HepG2 (cell line): Measurements from ENCODE around the gene HSPB6. TPM values are rescaled to one million over a fixed set of nuclear protein-coding genes. Genes with fewer than 3 reads are reported as not detected.
A peak's percentile ranks its signal among the peaks of the same experiment; 100 is the strongest.
"Not testable (repeated sequence)": the region's sequence is repeated elsewhere in the genome, so short reads cannot be mapped to it uniquely, and the experiment has no call there.

Source experiments
- ATAC-seq: fragments of 200-7000 bp; cut with Tn5 transposase; 3 replicates; pipeline ENCODE4 v1.9.1; 2020; ENCODE audit warnings: mild to moderate bottlenecking, moderate library complexity
- BruUV-seq: library from RNA; stranded (reverse); fragments of 400-500 nt; replicated peaks from 2 replicates; lab custom pipeline; 2021; lab: Mats Ljungman, UMichigan
- CTCF ChIA-PET: fragments of 300-600 bp; formaldehyde crosslinking; extraction: SDS; loops from one replicate; lab custom pipeline; 2021; ENCODE audit warnings: low total read pairs, inconsistent platforms, low intra/inter-chr PET ratio; lab: Yijun Ruan, JAX
- POLR2A ChIA-PET: fragments of 350-600 bp; sonication (Branson Sonifier 250); formaldehyde crosslinking; loops from one replicate; lab custom pipeline; 2020; ENCODE audit warnings: antibody characterized with exemption, inconsistent platforms; lab: Yijun Ruan, JAX
- DNase-seq: peaks from one replicate; pipeline ENCODE4 v3.0.0-alpha.2; 2015; ENCODE audit warnings: low spot score
- FAIRE-seq: peaks from 3 replicates; lab custom pipeline; 2011; peaks lifted over from hg19 to GRCh38; lab: Jason Lieb, UNC
- H2AFZ ChIP-seq: one replicate; pipeline ENCODE4 v1.6.1; 2011; ENCODE audit warnings: low read length, inconsistent platforms
- H3K27ac ChIP-seq: fragments of 300-600 bp; 3 replicates; pipeline ENCODE4 v1.8.0; 2011; ENCODE audit warnings: mixed run types, mild to moderate bottlenecking, mixed read lengths, low read length, inconsistent platforms; ENCODE audit not compliant: insufficient read depth; ENCODE audit errors: extremely low read length
- H3K27me3 ChIP-seq, 2 experiments: fragments of 200-600 bp in 1 of 2; 2 replicates in 1 of 2; 3 replicates in 1 of 2; pipeline versions ENCODE4 v1.6.0 to v1.8.0; 2011; ENCODE audit warnings: low read length in 2 of 2, mild to moderate bottlenecking in 2 of 2, moderate library complexity in 2 of 2, inconsistent platforms in 1 of 2; ENCODE audit not compliant: insufficient read depth in 2 of 2, control insufficient read depth in 1 of 2
- H3K36me3 ChIP-seq, 2 experiments: fragments of 200-600 bp in 1 of 2; replicated peaks in 1 of 2; 2 replicates in 1 of 2; 3 replicates in 1 of 2; pipeline versions ENCODE4 v1.5.1 to v1.8.0; 2011; ENCODE audit warnings: low read length in 2 of 2, inconsistent platforms in 1 of 2; ENCODE audit not compliant: insufficient read depth in 2 of 2, control insufficient read depth in 1 of 2
- H3K4me1 ChIP-seq: 2 replicates; pipeline ENCODE4 v1.5.1; 2012; ENCODE audit warnings: low read length, inconsistent platforms; ENCODE audit not compliant: insufficient read depth
- H3K4me2 ChIP-seq: 2 replicates; pipeline ENCODE4 v1.6.0; 2011; ENCODE audit warnings: low read depth, low read length, inconsistent platforms
- H3K4me3 ChIP-seq, 3 experiments: fragments of 200-600 bp in 1 of 3; sonication (generic), shearing (Covaris generic) in 1 of 3; replicated peaks in 1 of 3; 2 replicates each; pipeline ENCODE4 v1.5.1; 2011 to 2016; ENCODE audit warnings: low read length in 3 of 3, inconsistent platforms in 2 of 3, low read depth in 2 of 3, mild to moderate bottlenecking in 2 of 3, control low read depth in 1 of 3, mixed read lengths in 1 of 3; ENCODE audit not compliant: insufficient read depth in 1 of 3
- H3K79me2 ChIP-seq: one replicate; pipeline ENCODE4 v1.6.1; 2011; ENCODE audit warnings: low read length, inconsistent platforms; ENCODE audit not compliant: insufficient read depth
- H3K9ac ChIP-seq: 2 replicates; pipeline ENCODE4 v1.6.0; 2011; ENCODE audit warnings: mild to moderate bottlenecking, low read depth, low read length, inconsistent platforms; ENCODE audit not compliant: insufficient read depth
- H3K9me3 ChIP-seq: 2 replicates; pipeline ENCODE4 v1.5.1; 2012; ENCODE audit warnings: mild to moderate bottlenecking, low read length
- H4K20me1 ChIP-seq: 2 replicates; pipeline ENCODE4 v1.6.0; 2011; ENCODE audit warnings: inconsistent platforms, mild to moderate bottlenecking, low read length, moderate library complexity; ENCODE audit not compliant: insufficient read depth
- AGO2 ChIP-seq: fragments of 200-400 bp; formaldehyde crosslinking; optimal IDR thresholded peaks from 2 replicates; pipeline ENCODE3; 2017; ENCODE audit warnings: mild to moderate bottlenecking, low read depth, low read length, moderate library complexity
- RBFOX2 ChIP-seq: fragments of 200-400 bp; formaldehyde crosslinking; IDR thresholded peaks from 2 replicates; pipeline ENCODE4 v1.6.1; 2017; ENCODE audit warnings: low read depth, mild to moderate bottlenecking, low read length
- TIGD3 ChIP-seq: sonication (generic); formaldehyde crosslinking; IDR thresholded peaks from 2 replicates; pipeline ENCODE4 v1.5.1; 2020; ENCODE audit warnings: mild to moderate bottlenecking, missing genetic modification reagents, borderline replicate concordance
- ZNF839 ChIP-seq: sonication (generic); formaldehyde crosslinking; IDR thresholded peaks from 2 replicates; pipeline ENCODE4 v1.4.0; 2020; ENCODE audit warnings: missing genetic modification reagents, mild to moderate bottlenecking, borderline replicate concordance
- WGBS: methylation state at CpG from one replicate; pipeline ENCODE4 v1.1.6; 2017; ENCODE audit warnings: low lambda C conversion rate; 5-methylcytosine and 5-hydroxymethylcytosine counted together
- in situ Hi-C: cut with HindIII; loops from 2 replicates; pipeline ENCODE4 v1.10.0; 2017; ENCODE audit warnings: low pct_unique_long_range_greater_than_20kb; ENCODE audit not compliant: extremely low pct_ligation_motif_present
- intact Hi-C: fragments of 100-400 bp; cut with micrococcal nuclease; formaldehyde crosslinking; loops from one replicate; pipeline ENCODE4 v1.10.0; 2022; ENCODE audit not compliant: unreplicated experiment
- polyA plus RNA-seq, 8 experiments: library from polyadenylated mRNA; depleted of rRNA in 3 of 8; stranded (reverse) in 7 of 8; unstranded in 1 of 8; fragments of >200 nt; fragmentation: Illumina TruSeq in 4 of 8; extraction: Trizol in 4 of 8; gene quantifications; 2 replicates each; pipeline versions ENCODE4 v1.2.1 to v1.2.3, GENCODE V29; 2011 to 2016; ENCODE audit warnings: low read depth in 4 of 8, missing spikeins in 1 of 8, mixed read lengths in 1 of 8; ENCODE audit not compliant: insufficient read depth in 1 of 8
- total RNA-seq, 5 experiments: library from RNA; depleted of rRNA; stranded (reverse); fragments of >200 nt; fragmentation: Illumina TruSeq; extraction: Trizol; gene quantifications; 2 replicates each; pipeline ENCODE4 v1.2.3, GENCODE V29; 2016; ENCODE audit warnings: low read depth in 1 of 5

HSPB6 gene
- total and polyA plus RNA-seq, 2 of the 13 experiments (the other 11 are each of a cell fraction or from before 2014, with no cell fraction given): 0.18 TPM; not detected in 1

GRCh38 chr19:35724560-35724959, 32.3 kb downstream of the HSPB6 start:
- 97% methylated on average over 12 of the region's 12 CpGs for WGBS
- no peak overlapping the region for H3K27ac ChIP-seq
- peaks cover 8% of the 10 kb centered on the region for H3K4me1 ChIP-seq
- POLR2A ChIA-PET: interaction anchor here (1.6 kb wide), 1 partner anchor 16 kb away, joined by 5 read pairs; no protein-coding TSS in a partner anchor
- no peak for DNase-seq
- H3K9me3 ChIP-seq: no peaks in the 10 kb centered on the region
- no peak overlapping the region for H3K9ac ChIP-seq
- no peak overlapping the region for H2AFZ ChIP-seq
- no peak overlapping the region for H3K4me3 ChIP-seq
- CTCF ChIA-PET: no interaction called here
- peaks cover 7% of the 10 kb centered on the region for H3K79me2 ChIP-seq
- intact Hi-C loops (no loop called here), in situ Hi-C loops (no loop called here)
- no peak overlapping the region for H3K4me2 ChIP-seq
- BruUV-seq: no TSS peak
- H3K36me3 ChIP-seq: peaks cover 61 to 88% of the 10 kb centered on the region in 2 experiments
- no peaks in the 10 kb centered on the region for H3K27me3 ChIP-seq
- ATAC-seq: no peak
- FAIRE-seq: no peak
- no peaks in the 10 kb centered on the region for H4K20me1 ChIP-seq
- no peak for TF ChIP-seq TIGD3
- TF ChIP-seq AGO2: peak; percentile 42
- no peak for TF ChIP-seq ZNF839 (CRISPR knock-in tag)
- TF ChIP-seq RBFOX2: 0 out of 2 replicates have a peak, but pooled peaks have one; percentile 25

- DNase-seq, FAIRE-seq, H3K27ac ChIP-seq, H2AFZ ChIP-seq, H3K4me1 ChIP-seq, H3K27me3 ChIP-seq, CTCF ChIA-PET, H3K4me2 ChIP-seq, H4K20me1 ChIP-seq, BruUV-seq, H3K4me3 ChIP-seq, ATAC-seq, intact Hi-C loops, in situ Hi-C loops, H3K9ac ChIP-seq, H3K9me3 ChIP-seq: not testable (repeated sequence)
- POLR2A ChIA-PET: interaction anchor here (1.6 kb wide), 1 partner anchor 16 kb away, joined by 5 read pairs; no protein-coding TSS in a partner anchor
- 100% methylated on average over 7 of the region's 7 CpGs for WGBS
- H3K36me3 ChIP-seq: peaks cover 58 to 84% of the 10 kb centered on the region in 2 experiments
- H3K79me2 ChIP-seq: peaks cover 11% of the 10 kb centered on the region
Observed at GRCh38 chr19:35724132-35724531, 32.7 kb downstream of the HSPB6 start.
